ENCODE measurements around the gene SKI.

GRCh38 chr1:2215329-2215728 is 12.8 kb upstream of the SKI start:
- no peak for TF ChIP-seq CTCF (IDR thresholded peaks at IDR 0.05)
- no peak for TF ChIP-seq POLR2A (IDR thresholded peaks at IDR 0.05)
